Dermis blood vessel endothelial cell (primary cell): Measurements from ENCODE around the gene COBL. TPM values are rescaled to one million over a fixed set of nuclear protein-coding genes. Genes with fewer than 3 reads are reported as not detected.

ENCODE experiments used
- DNase-seq: peaks from one replicate; pipeline ENCODE4 v3.0.0; 2010
- total RNA-seq: library from RNA; depleted of rRNA; stranded (reverse); fragments of >200 nt; gene quantifications from 2 replicates; pipeline ENCODE4 v1.2.3, GENCODE V29; 2014

COBL gene
- under 0.01 TPM in 1 of 2 replicates, not detected in the other for total RNA-seq

- no peak for DNase-seq
These were observed at the start of gene COBL for GRCh38 chr7:51316666-51317581. TSS of gene COBL (minus strand) at chr7:51316809. CDS start at chr7:51316633, 176 bp downstream.

DNA sequence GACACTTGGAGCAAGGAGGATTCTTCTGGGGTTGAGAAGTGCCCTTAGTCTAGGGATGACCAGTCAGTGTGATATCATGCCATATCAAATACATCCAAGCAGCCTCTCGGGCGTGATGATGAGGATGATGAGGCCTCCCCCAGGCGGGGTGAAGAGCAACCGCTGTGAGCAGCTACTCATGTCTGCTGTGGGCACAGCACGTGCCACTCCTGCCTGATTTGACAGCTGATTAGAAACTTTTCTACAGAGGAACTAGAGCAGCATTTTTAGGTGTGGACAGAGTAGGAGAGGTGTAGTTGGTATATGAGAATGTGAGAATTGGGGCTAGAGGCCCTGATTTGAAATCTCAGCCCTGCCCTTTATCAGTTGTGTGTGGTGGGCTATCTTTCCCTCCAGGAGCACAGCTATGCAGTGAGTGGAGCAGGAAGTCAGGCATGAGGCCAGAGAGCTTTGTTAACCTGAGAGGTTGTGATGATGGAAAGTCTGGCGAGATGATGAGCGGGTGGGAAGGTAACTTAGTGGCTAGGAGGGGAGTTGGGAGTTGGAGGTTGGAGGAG lies 49.6 kb upstream of the COBL start:
- DNase-seq = no peak

DNA sequence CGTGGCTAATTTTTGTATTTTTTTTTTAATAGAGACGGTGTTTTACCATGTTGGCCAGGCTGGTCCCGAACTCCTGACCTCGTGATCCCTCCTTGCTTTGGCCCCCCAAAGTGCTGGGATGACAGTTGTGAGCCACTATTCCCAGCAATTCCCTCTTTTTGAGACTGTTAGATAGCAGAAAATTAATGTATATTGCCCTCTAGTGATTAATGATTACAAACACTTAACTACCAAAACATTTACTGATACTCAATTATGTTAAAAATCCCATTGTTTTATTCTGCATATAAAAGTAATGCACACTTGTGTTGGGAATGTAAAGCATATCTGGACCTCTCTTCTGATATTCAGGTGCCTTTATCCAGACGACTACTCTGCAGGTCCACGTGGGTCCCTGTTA lies 41.2 kb upstream of the COBL start:
- no peak for DNase-seq

DNA sequence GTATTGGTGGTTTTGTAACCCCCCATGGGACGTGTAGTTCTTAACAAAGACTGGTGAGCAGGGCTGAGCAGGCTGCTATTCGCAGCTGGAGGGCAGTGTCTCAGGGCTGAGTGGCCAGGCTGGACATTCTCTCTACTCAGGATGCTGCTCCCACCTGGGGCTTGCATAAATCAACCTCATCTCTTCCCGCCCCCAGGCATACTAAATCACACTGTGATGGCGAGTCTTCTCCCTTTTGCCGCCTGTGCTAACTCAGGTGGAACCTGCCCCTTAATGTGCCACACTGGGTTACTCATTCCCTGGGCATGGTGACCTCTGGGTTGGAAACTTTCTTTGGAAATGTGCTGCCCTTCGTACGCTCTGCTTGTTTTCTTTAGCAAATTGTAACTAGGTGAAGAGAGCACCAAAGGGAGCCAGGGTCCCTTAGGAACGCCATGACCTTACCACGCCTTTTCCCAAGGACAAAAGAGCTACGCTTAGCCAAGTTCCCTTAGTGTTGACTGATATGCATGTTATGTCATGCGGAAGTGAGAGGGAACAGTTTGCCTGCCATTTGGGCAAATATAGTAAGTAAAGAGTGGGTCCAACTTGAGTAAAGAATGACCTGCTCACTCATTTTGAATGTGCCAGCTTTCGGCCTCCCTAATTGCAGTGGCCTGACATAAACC lies 40.4 kb upstream of the COBL start:
- DNase-seq = no peak

DNA sequence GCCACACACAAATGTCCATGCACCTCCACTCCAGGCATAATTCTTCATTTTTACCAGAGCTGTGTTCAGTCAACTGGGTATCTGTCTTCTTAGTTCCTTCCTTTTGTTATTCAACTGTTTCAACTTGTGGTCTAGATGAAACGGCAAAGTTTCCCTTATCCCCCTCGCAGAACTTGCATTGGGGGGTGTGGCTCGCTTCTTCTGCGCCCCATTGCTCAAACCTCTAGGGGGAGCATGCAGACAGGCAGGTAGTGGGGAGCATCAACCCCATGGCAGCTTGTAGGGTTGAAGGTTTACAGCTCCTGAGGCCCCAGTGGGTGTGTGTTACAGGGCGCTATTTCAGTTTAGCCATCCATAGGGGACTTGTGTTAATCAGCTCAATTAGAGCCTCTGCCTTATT lies 38.3 kb upstream of the COBL start:
- DNase-seq = no peak

GRCh38 chr7:51354434-51354833 lies 37.8 kb upstream of the COBL start:
- DNase-seq = no peak

- DNase-seq = no peak
These were observed 35.8 kb upstream of the COBL start for GRCh38 chr7:51352174-51353100.

GRCh38 chr7:51351661-51352060 lies 35.1 kb upstream of the COBL start:
- DNase-seq = no peak

- DNase-seq = no peak
These were observed 33.9 kb upstream of the COBL start for GRCh38 chr7:51350546-51350896.

GRCh38 chr7:51349820-51350545 lies 33.4 kb upstream of the COBL start:
- no peak for DNase-seq

GRCh38 chr7:51346126-51346525 lies 29.5 kb upstream of the COBL start:
- no peak for DNase-seq

GRCh38 chr7:51344406-51345138 lies 28.0 kb upstream of the COBL start:
- no peak for DNase-seq

DNA sequence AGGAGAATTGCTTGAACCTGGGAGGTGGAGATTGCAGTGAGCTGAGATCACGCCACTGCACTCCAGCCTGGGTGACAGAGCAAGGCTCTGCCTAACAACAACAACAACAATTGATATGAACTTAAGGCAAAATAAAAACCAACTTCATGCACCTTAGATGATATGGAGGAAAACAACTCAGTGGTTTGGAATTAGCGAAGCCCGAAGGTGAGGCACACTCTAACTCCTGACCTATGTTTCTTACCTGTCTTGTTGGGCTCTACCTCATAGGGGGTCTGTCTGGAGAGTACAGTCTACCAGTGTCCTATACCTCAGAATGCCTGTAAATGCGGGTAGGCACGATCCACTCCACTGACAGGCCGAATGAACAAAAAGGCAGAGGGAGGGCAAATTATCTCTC lies 24.3 kb upstream of the COBL start:
- no peak for DNase-seq

GRCh38 chr7:51340029-51340838 lies 23.6 kb upstream of the COBL start:
- DNase-seq = no peak

GRCh38 chr7:51335057-51335456 lies 18.4 kb upstream of the COBL start:
- no peak for DNase-seq

DNA sequence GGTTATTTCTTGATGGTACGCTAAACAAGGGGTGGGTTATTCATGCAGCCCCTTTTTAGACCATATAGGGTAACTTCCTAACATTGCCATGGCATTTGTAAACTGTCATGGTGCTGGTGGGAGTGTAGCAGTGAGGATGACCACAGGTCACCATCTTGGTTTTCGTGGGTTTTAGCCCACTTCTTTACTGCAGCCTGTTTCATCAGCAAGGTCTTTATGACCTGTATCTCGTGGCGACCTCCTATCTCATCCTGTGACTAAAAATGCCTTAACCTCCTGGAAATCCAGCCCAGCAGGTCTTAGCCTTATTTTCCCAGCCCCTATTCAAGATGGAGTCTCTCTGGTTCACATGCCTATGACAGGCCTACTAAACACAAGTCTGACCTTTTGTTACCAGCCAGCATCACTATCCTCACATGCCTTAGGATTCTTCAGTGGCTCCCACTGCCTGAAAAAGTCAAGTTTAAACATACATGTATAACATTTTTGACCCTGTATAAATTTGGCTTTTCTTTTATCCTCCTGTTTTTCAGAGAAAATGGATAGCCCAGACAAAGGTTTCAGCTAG lies 13.2 kb upstream of the COBL start:
- no peak for DNase-seq

GRCh38 chr7:51328351-51328801 lies 11.8 kb upstream of the COBL start:
- DNase-seq = no peak

DNA sequence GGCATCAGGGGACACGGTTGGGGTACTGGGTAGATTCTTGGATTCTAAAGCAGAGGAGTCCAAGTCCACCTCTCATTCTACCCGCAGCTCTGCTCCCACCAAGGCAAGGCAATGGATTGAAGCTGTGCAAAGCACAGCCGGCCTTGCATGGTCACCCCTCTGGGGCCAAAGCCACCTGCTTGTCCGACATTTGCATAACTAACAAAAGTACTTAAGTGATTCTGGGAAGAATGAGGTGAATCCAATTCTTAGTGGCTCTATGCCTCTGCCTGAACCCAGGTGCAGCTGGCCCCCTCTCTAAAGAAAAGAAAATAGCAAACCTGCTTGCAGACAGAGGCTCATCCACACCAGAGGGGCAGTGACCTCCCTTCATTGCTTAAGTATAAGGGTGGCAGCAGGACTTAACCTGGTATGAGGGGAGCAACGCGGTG lies 10.7 kb upstream of the COBL start:
- DNase-seq = no peak

DNA sequence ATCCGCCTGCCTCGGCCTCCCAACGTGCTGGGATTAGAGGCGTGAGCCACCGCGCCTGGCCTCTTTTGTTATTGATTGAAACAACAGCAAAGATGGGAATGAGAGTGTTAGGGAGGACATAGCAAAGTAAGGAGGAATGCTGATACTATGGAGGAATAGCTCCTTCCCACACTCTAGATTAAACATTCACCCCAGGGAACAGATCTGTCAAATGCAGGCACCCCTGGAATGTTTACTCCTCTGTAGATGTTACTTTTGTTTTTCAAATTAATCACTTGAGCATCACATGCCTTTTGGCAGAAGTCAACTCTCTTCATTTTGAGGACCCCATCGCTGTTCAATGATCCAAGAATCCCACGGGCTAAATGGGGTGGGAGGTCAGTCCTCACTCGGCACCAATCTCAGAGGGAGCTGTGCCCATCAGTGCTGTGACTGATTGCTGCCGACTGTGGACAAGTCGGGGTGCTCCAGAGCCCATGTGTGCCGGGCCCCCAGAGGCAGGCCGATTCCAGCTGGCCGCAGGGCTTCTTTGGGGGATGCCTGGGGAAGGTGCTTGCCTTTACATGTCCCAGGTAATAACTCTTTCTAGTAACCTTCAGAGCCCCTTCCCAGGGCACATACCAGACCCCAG lies 10.2 kb upstream of the COBL start:
- DNase-seq = no peak
